B cell (primary cell): ENCODE measurements around the gene OTOP2.

Experiments
- CTCF ChIP-seq: fragments of 200-600 bp; IDR thresholded peaks from one replicate; pipeline ENCODE4 v1.8.0; 2022; ENCODE audit warnings: antibody characterized with exemption, mild to moderate bottlenecking
- EZH2 ChIP-seq: IDR thresholded peaks from 2 replicates; pipeline ENCODE4 v1.6.1; 2012; ENCODE audit warnings: borderline replicate concordance, low read depth, mild to moderate bottlenecking, moderate library complexity, low read length; ENCODE audit not compliant: insufficient read depth, poor library complexity, severe bottlenecking

DNA sequence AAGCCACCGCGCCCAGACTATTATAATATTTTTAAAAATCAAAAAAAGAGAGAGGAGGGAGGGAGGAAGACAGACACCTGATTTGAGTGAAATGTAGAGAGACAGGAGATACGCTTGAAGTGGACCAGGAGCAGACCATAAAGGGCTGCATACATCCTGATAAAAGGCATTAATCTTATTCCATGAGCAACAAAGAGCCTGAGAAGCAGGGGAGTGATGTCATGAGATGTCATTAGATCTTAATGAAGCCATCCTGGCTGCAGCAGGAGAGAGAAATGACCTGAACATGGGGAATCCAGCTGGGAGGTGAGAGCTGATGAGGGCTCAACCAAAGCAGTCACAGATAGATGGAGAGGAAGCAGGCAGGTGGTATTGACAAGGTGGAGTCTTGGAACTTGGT is 53.7 kb downstream of the OTOP2 start:
- TF ChIP-seq CTCF, result no peak
- TF ChIP-seq EZH2, result no peak
